ENCODE measurements around the gene SLC2A6. TPM values are rescaled to one million over a fixed set of nuclear protein-coding genes. Genes with fewer than 3 reads are reported as not detected.

The SLC2A6 gene
- total RNA-seq, 5 donors from 2014 or later (not counting 1 experiment from before 2014, with no cell fraction given), result 3.6 to 6.1 (median 4.9) TPM

DNA sequence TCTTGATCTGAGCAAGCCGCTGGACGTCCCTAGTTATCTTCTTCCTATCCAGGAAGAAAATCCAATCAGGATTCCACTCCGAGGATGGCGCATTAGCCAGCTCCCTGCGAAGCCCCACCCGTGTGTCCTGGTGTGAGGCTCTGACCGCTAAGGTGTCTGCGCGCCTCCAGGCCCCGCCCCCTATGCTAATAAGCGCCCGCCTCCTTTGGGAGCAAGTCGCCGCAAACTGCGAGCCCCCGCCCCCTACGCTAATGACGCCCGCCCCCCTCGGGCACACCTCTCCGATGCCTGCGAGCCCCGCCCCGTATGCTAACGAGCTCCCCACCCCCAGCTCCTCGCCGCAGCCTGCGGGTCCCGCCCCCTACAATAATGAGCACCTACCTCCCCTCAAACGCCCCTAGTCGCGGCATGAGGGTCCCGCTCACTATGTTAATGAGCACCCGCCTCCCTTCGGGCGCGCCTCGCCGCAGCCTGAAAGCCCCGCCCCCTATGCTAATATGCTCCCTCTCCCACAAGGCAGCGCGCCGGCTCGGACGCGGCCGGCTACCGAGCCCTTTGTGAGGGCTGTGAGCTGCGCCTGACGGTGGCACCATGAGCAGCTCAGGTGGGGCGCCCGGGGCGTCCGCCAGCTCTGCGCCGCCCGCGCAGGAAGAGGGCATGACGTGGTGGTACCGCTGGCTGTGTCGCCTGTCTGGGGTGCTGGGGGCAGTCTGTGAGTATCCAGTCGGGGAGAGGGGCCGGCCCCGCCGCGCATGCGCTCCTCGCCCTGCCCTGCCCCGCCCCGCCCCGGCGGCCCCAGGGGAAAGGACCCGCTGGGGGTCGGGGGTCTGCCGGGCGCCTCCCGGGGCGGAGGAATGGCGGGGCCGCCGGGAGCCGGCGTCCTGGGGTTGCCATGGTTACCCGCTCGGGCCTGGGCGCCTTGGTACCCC lies 19.2 kb downstream of the SLC2A6 start, which contains the start of gene CACFD1:
Gene CACFD1 (plus strand): TSS at position 503 of the 929 bp plus-strand sequence. CDS start 89 bp downstream, at position 592.
- Histone ChIP-seq H3K4me3 (ENCODE audit: control insufficient read depth in 1 of 2, extremely low read depth in 1 of 2, low read length in 1 of 2) (peak within 1 kb of the TSS; percentile 72 to 73), H3K27ac (ENCODE audit: low read length) (peak within 1 kb of the TSS; percentile 66), H3K27me3 (replicated peaks in 1 of 2; ENCODE audit: control insufficient read depth in 2 of 2, extremely low read depth in 1 of 2, insufficient read depth in 2 of 2, low read length in 1 of 2) (peaks cover 0 to 28% of the 10 kb centered on the region in 2 experiments), H3K36me3 (ENCODE audit: control insufficient read depth in 2 of 2, extremely low read depth in 1 of 2, insufficient read depth in 1 of 2, low read length in 1 of 2) (no peaks in the 10 kb centered on the region), H3K9me3 (no peaks in the 10 kb centered on the region), H3K4me1 (ENCODE audit: control insufficient read depth in 1 of 2, extremely low read depth in 1 of 2, insufficient read depth in 2 of 2, low read length in 2 of 2) (peaks cover 4 to 20% of the 10 kb centered on the region in 2 experiments)
- no peaks in the 10 kb centered on the region for H3K36me3 Mint-ChIP-seq
- peak within 1 kb of the TSS; percentile 82 to 95 (median 84) for H3K4me3 Mint-ChIP-seq
- H3K27ac Mint-ChIP-seq, result peak within 1 kb of the TSS; percentile 78 to 83
- peaks cover 10 to 14% (median 11%) of the 10 kb centered on the region in 3 donors for H3K4me1 Mint-ChIP-seq
- H3K27me3 Mint-ChIP-seq, result no peaks in the 10 kb centered on the region
- ATAC-seq (replicated peaks in 1 of 4) (peak; percentile 81 to 88 (median 85)), DNase-seq (peak; percentile 77 to 93 (median 86))
- POLR2A ChIA-PET, result interaction anchor here (0.7 to 1.0 kb wide), 2 partner anchors 107 to 112 kb away, joined by 7 read pairs; partner anchors contain the start of genes MED22 (in 1 of the 2) and RPL7A (in 1 of the 2)
- CTCF ChIA-PET, result interaction anchor here (0.6 to 1.0 kb wide), 8 partner anchors 15 to 923 kb away, joined by 3 to 7 read pairs (median 4); partner anchors contain the start of gene SLC2A6 (in 1 of the 2)
- H3K9me3 Mint-ChIP-seq, result no peaks in the 10 kb centered on the region
- WGBS (ENCODE audit: insufficient coverage), result under 1% methylated on average over 76 of the region's 86 CpGs

DNA sequence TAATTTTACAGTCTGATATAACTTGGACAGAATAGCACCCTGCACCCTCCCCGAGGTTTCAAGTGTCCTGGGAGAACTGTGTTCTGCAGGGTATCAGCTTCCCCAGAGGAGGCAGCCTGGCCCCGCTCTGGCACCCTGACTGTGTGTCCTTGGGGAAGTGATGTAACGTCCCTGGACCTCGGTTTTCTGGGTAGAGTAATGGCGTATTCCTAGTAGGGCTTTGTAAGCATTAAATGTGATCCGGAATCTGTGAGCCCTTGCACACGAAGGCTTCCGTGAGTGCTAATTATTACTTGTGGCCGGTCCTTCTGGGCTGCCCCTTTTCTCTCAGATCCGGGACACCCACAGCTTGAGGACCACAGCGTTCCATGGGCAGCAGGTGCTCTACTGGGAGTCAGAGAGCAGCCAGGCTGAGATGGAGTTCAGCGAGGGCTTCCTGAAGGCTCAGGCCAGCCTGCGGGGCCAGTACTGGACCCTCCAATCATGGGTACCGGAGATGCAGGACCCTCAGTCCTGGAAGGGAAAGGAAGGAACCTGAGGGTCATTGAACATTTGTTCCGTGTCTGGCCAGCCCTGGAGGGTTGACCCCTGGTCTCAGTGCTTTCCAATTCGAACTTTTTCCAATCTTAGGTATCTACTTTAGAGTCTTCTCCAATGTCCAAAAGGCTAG lies 20.1 kb downstream of the SLC2A6 start:
- Mint-ChIP-seq H3K4me3 (peak overlapping the region; percentile 82 to 95 (median 84)), H3K4me1 (peaks cover 10 to 14% (median 11%) of the 10 kb centered on the region in 3 donors), H3K9me3 (no peaks in the 10 kb centered on the region), H3K27ac (no peak overlapping the region), H3K36me3 (no peaks in the 10 kb centered on the region), H3K27me3 (peaks cover 0 to 2% of the 10 kb centered on the region in 2 donors)
- Histone ChIP-seq H3K27ac (ENCODE audit: low read length) (no peak overlapping the region), H3K27me3 (replicated peaks in 1 of 2; ENCODE audit: control insufficient read depth in 2 of 2, extremely low read depth in 1 of 2, insufficient read depth in 2 of 2, low read length in 1 of 2) (peaks cover 0 to 38% of the 10 kb centered on the region in 2 experiments), H3K4me1 (ENCODE audit: control insufficient read depth in 1 of 2, extremely low read depth in 1 of 2, insufficient read depth in 2 of 2, low read length in 2 of 2) (peaks cover 4 to 20% of the 10 kb centered on the region in 2 experiments), H3K9me3 (no peaks in the 10 kb centered on the region), H3K4me3 (ENCODE audit: control insufficient read depth in 1 of 2, extremely low read depth in 1 of 2, low read length in 1 of 2) (peak overlapping the region; percentile 15 to 72), H3K36me3 (ENCODE audit: control insufficient read depth in 2 of 2, extremely low read depth in 1 of 2, insufficient read depth in 1 of 2, low read length in 1 of 2) (no peaks in the 10 kb centered on the region)
- DNase-seq, result no peak
- WGBS (ENCODE audit: insufficient coverage), result 76% methylated on average over 13 of the region's 16 CpGs
- ChIA-PET POLR2A (interaction anchor here (0.6 to 1.0 kb wide), 3 partner anchors 45 to 111 kb away, joined by 3 to 7 read pairs (median 7); partner anchors contain the start of genes MED22 (in 1 of the 2) and RPL7A (in 1 of the 2)), CTCF (interaction anchor here (0.6 to 1.0 kb wide), 4 partner anchors 20 to 437 kb away, joined by 3 to 7 read pairs (median 4); partner anchors contain the start of gene SLC2A6 (in 1 of the 2))
- no peak for ATAC-seq (replicated peaks in 1 of 4)

DNA sequence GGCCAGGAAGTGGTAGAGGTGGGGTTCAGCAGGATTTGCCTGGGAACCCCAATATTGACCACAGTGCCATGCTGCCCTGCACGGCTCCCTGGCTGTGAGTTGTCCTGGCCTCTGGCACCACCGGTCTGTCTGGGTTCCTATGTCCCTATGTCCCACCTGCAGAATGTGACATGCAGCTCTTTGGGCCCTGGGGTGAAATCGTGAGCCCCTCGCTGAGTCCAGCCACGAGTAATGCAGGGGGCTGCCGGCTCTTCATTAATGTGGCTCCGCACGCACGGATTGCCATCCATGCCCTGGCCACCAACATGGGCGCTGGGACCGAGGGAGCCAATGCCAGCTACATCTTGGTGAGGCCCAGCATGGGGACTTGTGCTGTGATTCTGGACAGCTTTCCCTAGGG lies 21.2 kb downstream of the SLC2A6 start:
- Histone ChIP-seq H3K27ac (ENCODE audit: low read length) (no peak overlapping the region), H3K9me3 (no peaks in the 10 kb centered on the region), H3K4me1 (ENCODE audit: control insufficient read depth in 1 of 2, extremely low read depth in 1 of 2, insufficient read depth in 2 of 2, low read length in 2 of 2) (peaks cover 4 to 20% of the 10 kb centered on the region in 2 experiments), H3K4me3 (ENCODE audit: control insufficient read depth in 1 of 2, extremely low read depth in 1 of 2, low read length in 1 of 2) (no peak overlapping the region), H3K27me3 (replicated peaks in 1 of 2; ENCODE audit: control insufficient read depth in 2 of 2, extremely low read depth in 1 of 2, insufficient read depth in 2 of 2, low read length in 1 of 2) (peaks cover 0 to 41% of the 10 kb centered on the region in 2 experiments), H3K36me3 (ENCODE audit: control insufficient read depth in 2 of 2, extremely low read depth in 1 of 2, insufficient read depth in 1 of 2, low read length in 1 of 2) (no peaks in the 10 kb centered on the region)
- Mint-ChIP-seq H3K4me1 (peaks cover 10 to 14% (median 11%) of the 10 kb centered on the region in 3 donors), H3K27me3 (peaks cover 0 to 2% of the 10 kb centered on the region in 2 donors), H3K9me3 (no peaks in the 10 kb centered on the region), H3K4me3 (no peak overlapping the region), H3K36me3 (no peaks in the 10 kb centered on the region), H3K27ac (no peak overlapping the region)
- POLR2A ChIA-PET, result no interaction called here
- no peak for DNase-seq
- CTCF ChIA-PET, result interaction anchor here in 1 of 2 donors (0.5 to 0.8 kb wide), 2 partner anchors 15 to 272 kb away, joined by 4 to 5 read pairs; no protein-coding TSS in a partner anchor
- ATAC-seq (replicated peaks in 1 of 4), result no peak
- WGBS (ENCODE audit: insufficient coverage), result 93% methylated on average over 10 of the region's 11 CpGs

DNA sequence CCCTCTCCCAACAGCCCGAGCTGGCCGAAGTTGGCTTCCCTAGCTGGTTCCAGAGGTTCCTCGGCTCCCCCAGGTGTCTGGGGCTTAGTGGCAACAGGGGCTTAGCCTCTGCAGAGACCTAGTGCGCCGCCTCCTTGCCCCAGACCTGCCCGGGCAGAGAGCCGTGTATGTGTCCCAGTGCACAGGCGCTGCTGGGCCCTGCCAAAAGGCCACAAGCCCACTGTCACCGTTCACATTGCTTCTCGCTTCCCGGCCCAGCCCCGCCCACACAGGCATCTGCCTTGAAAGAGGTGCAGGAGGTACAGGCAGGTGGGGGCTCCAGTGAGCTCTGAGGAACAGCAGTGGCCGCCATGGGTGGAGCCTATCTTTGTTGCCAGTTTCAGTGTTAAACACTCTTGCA lies 21.7 kb downstream of the SLC2A6 start:
- ATAC-seq (replicated peaks in 1 of 4) (no peak), DNase-seq (no peak)
- no peaks in the 10 kb centered on the region for H3K36me3 Mint-ChIP-seq
- Histone ChIP-seq H3K36me3 (ENCODE audit: control insufficient read depth in 2 of 2, extremely low read depth in 1 of 2, insufficient read depth in 1 of 2, low read length in 1 of 2) (no peaks in the 10 kb centered on the region), H3K27ac (ENCODE audit: low read length) (no peak overlapping the region), H3K4me1 (ENCODE audit: control insufficient read depth in 1 of 2, extremely low read depth in 1 of 2, insufficient read depth in 2 of 2, low read length in 2 of 2) (peaks cover 4 to 20% of the 10 kb centered on the region in 2 experiments), H3K27me3 (replicated peaks in 1 of 2; ENCODE audit: control insufficient read depth in 2 of 2, extremely low read depth in 1 of 2, insufficient read depth in 2 of 2, low read length in 1 of 2) (peaks cover 0 to 44% of the 10 kb centered on the region in 2 experiments), H3K9me3 (no peaks in the 10 kb centered on the region), H3K4me3 (ENCODE audit: control insufficient read depth in 1 of 2, extremely low read depth in 1 of 2, low read length in 1 of 2) (no peak overlapping the region)
- no peak overlapping the region for H3K4me3 Mint-ChIP-seq
- no peak overlapping the region for H3K27ac Mint-ChIP-seq
- ChIA-PET CTCF (interaction anchor here in 1 of 2 donors (0.8 kb wide), 1 partner anchor 16 kb away, joined by 5 read pairs; no protein-coding TSS in a partner anchor), POLR2A (no interaction called here)
- 76% methylated on average over 11 of the region's 13 CpGs for WGBS (ENCODE audit: insufficient coverage)
- H3K4me1 Mint-ChIP-seq, result peaks cover 10 to 14% (median 11%) of the 10 kb centered on the region in 3 donors
- H3K9me3 Mint-ChIP-seq, result no peaks in the 10 kb centered on the region
- H3K27me3 Mint-ChIP-seq, result peaks cover 0 to 2% of the 10 kb centered on the region in 2 donors

DNA sequence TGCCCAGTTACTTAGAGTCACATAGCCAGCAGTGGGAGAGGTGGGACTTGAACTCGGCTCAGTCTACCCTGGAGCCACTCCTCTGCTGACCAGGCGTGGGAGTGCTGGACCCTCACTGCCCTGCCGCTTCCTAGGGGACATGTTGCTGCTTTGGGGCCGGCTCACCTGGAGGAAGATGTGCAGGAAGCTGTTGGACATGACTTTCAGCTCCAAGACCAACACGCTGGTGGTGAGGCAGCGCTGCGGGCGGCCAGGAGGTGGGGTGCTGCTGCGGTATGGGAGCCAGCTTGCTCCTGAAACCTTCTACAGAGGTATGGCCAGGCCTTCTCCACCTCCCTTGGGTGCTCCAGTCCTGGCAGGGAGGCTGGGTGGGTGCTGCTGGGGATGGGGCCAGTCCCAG lies 22.5 kb downstream of the SLC2A6 start:
- Mint-ChIP-seq H3K27me3 (peaks cover 0 to 2% of the 10 kb centered on the region in 2 donors), H3K9me3 (no peaks in the 10 kb centered on the region), H3K36me3 (no peaks in the 10 kb centered on the region), H3K27ac (no peak overlapping the region), H3K4me1 (peaks cover 10 to 11% (median 11%) of the 10 kb centered on the region in 3 donors), H3K4me3 (no peak overlapping the region)
- Histone ChIP-seq H3K4me3 (ENCODE audit: control insufficient read depth in 1 of 2, extremely low read depth in 1 of 2, low read length in 1 of 2) (no peak overlapping the region), H3K36me3 (ENCODE audit: control insufficient read depth in 2 of 2, extremely low read depth in 1 of 2, insufficient read depth in 1 of 2, low read length in 1 of 2) (no peaks in the 10 kb centered on the region), H3K27me3 (replicated peaks in 1 of 2; ENCODE audit: control insufficient read depth in 2 of 2, extremely low read depth in 1 of 2, insufficient read depth in 2 of 2, low read length in 1 of 2) (peaks cover 0 to 44% of the 10 kb centered on the region in 2 experiments), H3K9me3 (no peaks in the 10 kb centered on the region), H3K4me1 (ENCODE audit: control insufficient read depth in 1 of 2, extremely low read depth in 1 of 2, insufficient read depth in 2 of 2, low read length in 2 of 2) (peaks cover 4 to 20% of the 10 kb centered on the region in 2 experiments), H3K27ac (ENCODE audit: low read length) (no peak overlapping the region)
- CTCF ChIA-PET, result no interaction called here
- DNase-seq (no peak), ATAC-seq (replicated peaks in 1 of 4) (no peak)
- POLR2A ChIA-PET, result no interaction called here
- 81% methylated on average over 8 of the region's 9 CpGs for WGBS (ENCODE audit: insufficient coverage)

DNA sequence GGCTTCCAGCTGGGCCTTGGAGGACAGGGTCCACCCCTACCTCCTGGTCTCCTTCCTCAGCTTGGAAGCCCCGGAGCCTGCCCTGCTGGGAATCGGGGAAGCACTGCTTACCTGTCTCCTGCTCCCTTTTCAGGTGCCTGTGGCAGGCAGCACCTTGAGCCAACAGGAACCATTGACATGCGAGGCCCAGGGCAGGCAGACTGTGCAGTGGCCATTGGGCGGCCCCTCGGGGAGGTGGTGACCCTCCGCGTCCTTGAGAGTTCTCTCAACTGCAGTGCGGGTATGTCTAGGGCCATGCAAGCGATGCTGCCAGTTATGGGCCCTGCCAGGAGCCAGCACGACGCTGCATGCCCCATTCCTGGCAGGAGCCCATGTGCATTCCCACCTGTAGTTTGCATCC lies 23.0 kb downstream of the SLC2A6 start:
- POLR2A ChIA-PET, result no interaction called here
- Mint-ChIP-seq H3K36me3 (no peaks in the 10 kb centered on the region), H3K27me3 (peaks cover 0 to 2% of the 10 kb centered on the region in 2 donors), H3K4me3 (no peak overlapping the region), H3K27ac (no peak overlapping the region), H3K9me3 (no peaks in the 10 kb centered on the region), H3K4me1 (peaks cover 8 to 11% (median 8%) of the 10 kb centered on the region in 3 donors)
- H3K27me3 ChIP-seq (replicated peaks in 1 of 2; ENCODE audit: control insufficient read depth in 2 of 2, extremely low read depth in 1 of 2, insufficient read depth in 2 of 2, low read length in 1 of 2), result peaks cover 0 to 44% of the 10 kb centered on the region in 2 experiments
- H3K4me3 ChIP-seq (ENCODE audit: control insufficient read depth in 1 of 2, extremely low read depth in 1 of 2, low read length in 1 of 2), result no peak overlapping the region
- H3K36me3 ChIP-seq (ENCODE audit: control insufficient read depth in 2 of 2, extremely low read depth in 1 of 2, insufficient read depth in 1 of 2, low read length in 1 of 2), result no peaks in the 10 kb centered on the region
- H3K9me3 ChIP-seq, result no peaks in the 10 kb centered on the region
- CTCF ChIA-PET, result no interaction called here
- H3K4me1 ChIP-seq (ENCODE audit: control insufficient read depth in 1 of 2, extremely low read depth in 1 of 2, insufficient read depth in 2 of 2, low read length in 2 of 2), result peaks cover 4 to 19% of the 10 kb centered on the region in 2 experiments
- DNase-seq, result no peak
- H3K27ac ChIP-seq (ENCODE audit: low read length), result no peak overlapping the region
- WGBS (ENCODE audit: insufficient coverage), result 87% methylated on average over 10 of the region's 11 CpGs
- ATAC-seq (replicated peaks in 1 of 4), result no peak
